ENCODE results near the gene ZNF653. TPM values are rescaled to one million over a fixed set of nuclear protein-coding genes. Genes with fewer than 3 reads are reported as not detected.
A peak's percentile ranks its signal among the peaks of the same experiment; 100 is the strongest.

ZNF653 gene
- polyA plus RNA-seq, 1 of the 3 experiments (the other 2 are of a cell fraction), result 14.7 TPM

DNA sequence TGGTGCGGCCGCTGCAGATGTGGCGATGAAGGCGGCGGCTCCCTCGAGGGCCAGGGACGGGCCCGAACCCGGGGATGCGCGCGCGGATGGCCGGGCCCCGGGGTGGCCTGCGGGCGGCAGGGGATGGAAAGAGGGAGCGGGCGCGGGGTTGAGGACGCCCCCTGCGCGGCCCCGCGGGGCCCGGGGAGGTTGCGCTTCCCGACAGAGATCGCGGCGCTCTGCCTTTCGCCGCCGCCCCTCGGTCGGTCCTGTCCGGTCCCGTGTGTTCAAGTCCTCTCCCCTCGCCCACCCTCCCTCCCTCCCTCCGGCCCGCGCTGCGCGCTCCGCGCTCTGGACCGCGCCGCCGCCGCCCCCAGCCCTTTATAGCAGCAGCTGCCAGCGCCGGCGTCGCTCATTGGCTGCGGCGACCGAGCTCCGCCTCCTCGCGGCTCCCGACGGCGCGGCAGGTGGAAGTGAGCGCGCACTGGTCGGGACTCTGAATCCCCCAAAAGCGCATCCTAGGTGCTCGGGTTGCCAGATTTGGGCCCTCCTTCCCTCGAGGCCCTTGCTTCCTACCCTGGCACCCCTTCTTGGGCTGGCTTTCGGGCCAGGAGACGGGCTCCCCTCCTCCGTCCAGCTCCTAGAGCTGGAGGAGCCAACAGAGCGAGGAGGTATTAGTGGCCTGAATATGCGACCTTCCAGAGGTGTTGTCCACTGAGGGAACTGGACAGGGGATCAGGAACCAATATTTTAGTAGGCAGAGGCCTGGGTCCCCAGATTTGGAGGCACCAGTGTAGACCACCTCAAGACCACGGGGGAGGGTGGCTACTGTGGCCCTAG, 24.7 kb downstream of the ZNF653 start, which contains the start of gene ELAVL3:
Gene ELAVL3 (minus strand): TSS at position 332 of the 819 bp plus-strand sequence. CDS start 438 bp downstream, outside the sequence.
- H3K9me3 ChIP-seq, result no peaks in the 10 kb centered on the region
- no peak within 1 kb of the TSS for H2AFZ ChIP-seq (ENCODE audit: low read depth)
- ChIA-PET POLR2A (interaction anchor here (0.6 to 2.2 kb wide), 10 partner anchors 25 to 187 kb away, joined by 3 to 15 read pairs (median 7); partner anchors contain the start of genes ECSIT, EPOR, RGL3 and SWSAP1), CTCF (interaction anchor here (1.1 to 3.7 kb wide), 6 partner anchors 15 to 186 kb away, joined by 4 to 57 read pairs (median 18); partner anchors contain the start of genes EPOR and ODAD3)
- H3K36me3 ChIP-seq (replicated peaks in 1 of 2; ENCODE audit: control insufficient read depth in 1 of 2, insufficient read depth in 2 of 2, low read length in 1 of 2), result no peaks in the 10 kb centered on the region
- H3K27ac ChIP-seq (ENCODE audit: low read depth in 2 of 2, low read length in 1 of 2), result peak within 1 kb of the TSS in 1 of 2 experiments; percentile 75; a peak in 2 of 4 replicates
- no peaks in the 10 kb centered on the region for H4K20me1 ChIP-seq (ENCODE audit: insufficient read depth)
- peak within 1 kb of the TSS; percentile 88 for H3K4me2 ChIP-seq
- peak; percentile 91 for DNase-seq
- H3K9ac ChIP-seq, result no peak within 1 kb of the TSS
- H3K79me2 ChIP-seq (ENCODE audit: insufficient read depth), result no peaks in the 10 kb centered on the region
- no peaks in the 10 kb centered on the region for H3K9me2 ChIP-seq
- peaks cover 0 to 19% of the 10 kb centered on the region in 2 experiments; a peak in 1 of 4 replicates for H3K4me1 ChIP-seq (ENCODE audit: control insufficient read depth in 1 of 2, insufficient read depth in 2 of 2, low read depth in 1 of 2, low read length in 1 of 2)
- TF ChIP-seq EP300 (IDR thresholded peaks at IDR 0.05; ENCODE audit: borderline replicate concordance in 1 of 2, low read depth in 1 of 2, low read length in 1 of 2) (no peak), RAD21 (IDR thresholded peaks at IDR 0.05; ENCODE audit: low read length) (no peak), RCOR1 (IDR thresholded peaks at IDR 0.05; ENCODE audit: low read length) (no peak), EZH2phosphoT487 (IDR thresholded peaks at IDR 0.05; ENCODE audit: borderline replicate concordance, low read depth) (no peak), POLR2AphosphoS5 (IDR thresholded peaks at IDR 0.05; ENCODE audit: low read depth, low read length) (0 out of 2 replicates have a peak, but pooled peaks have one; percentile 22)
- TF ChIP-seq, protein P1, sequence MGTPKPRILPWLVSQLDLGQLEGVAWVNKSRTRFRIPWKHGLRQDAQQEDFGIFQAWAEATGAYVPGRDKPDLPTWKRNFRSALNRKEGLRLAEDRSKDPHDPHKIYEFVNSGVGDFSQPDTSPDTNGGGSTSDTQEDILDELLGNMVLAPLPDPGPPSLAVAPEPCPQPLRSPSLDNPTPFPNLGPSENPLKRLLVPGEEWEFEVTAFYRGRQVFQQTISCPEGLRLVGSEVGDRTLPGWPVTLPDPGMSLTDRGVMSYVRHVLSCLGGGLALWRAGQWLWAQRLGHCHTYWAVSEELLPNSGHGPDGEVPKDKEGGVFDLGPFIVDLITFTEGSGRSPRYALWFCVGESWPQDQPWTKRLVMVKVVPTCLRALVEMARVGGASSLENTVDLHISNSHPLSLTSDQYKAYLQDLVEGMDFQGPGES (IDR thresholded peaks at IDR 0.05; ENCODE audit: low read depth, low read length), result no peak
- peaks cover 25% of the 10 kb centered on the region; the same call in 1 of the 2 replicates for H3K27me3 ChIP-seq (ENCODE audit: insufficient read depth)
- WGBS (ENCODE audit: low lambda C conversion rate), result 19% methylated on average over 10 of the region's 77 CpGs
- H3F3A ChIP-seq (replicated peaks; ENCODE audit: insufficient read depth), result no peaks in the 10 kb centered on the region
- peak within 1 kb of the TSS; percentile 54 to 66; a peak in 3 of 4 replicates for H3K4me3 ChIP-seq (ENCODE audit: low read depth in 2 of 2, low read length in 1 of 2)

DNA sequence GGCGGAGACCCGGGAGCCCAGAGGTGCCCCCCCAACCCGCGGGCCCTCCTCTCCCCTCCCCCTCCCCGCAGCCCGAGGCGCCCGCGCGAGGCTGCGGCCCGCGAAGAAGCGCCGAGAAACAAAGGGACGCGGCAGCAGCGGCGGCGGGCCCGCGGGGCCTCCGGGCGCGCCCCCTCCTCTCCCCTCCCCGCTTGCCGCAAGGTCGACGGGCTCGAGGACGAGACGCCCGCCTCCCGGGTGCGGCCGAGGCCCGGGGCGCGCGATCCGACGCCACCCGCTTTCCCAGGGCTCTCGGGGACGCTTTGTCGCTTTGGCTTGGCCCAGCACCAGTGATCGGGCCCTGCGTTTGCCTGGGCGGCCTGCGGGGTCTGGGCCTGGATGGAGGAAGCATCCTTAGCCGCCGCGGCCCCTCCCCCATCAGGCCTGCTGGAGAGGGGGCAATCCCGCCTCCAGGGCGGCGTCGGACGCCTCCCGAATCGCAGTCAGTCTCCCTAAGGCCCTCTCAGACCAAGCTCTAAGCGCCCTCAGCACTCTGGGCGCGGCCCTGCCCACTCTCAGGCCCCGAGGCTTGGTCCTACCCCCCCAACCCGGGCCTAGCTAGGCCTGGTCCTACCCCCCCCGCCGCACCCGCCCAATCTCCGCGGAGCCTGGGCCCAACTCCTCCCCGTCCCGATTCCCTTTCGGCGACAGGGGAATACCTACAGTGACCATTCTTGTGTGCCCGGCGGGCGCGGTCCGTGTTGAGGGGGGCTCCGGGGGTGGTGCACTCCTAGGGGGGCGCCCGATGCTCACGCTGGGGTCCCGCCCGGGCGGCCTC, 25.5 kb downstream of the ZNF653 start:
- POLR2A ChIA-PET, result interaction anchor here (0.6 to 2.1 kb wide), 8 partner anchors 25 to 185 kb away, joined by 3 to 15 read pairs (median 3); partner anchors contain the start of genes RGL3, SWSAP1 and ZNF653
- CTCF ChIA-PET, result interaction anchor here (1.1 to 3.7 kb wide), 4 partner anchors 16 to 186 kb away, joined by 4 to 57 read pairs (median 18); partner anchors contain the start of gene ODAD3
- Histone ChIP-seq H3K27me3 (ENCODE audit: insufficient read depth) (peaks cover 25% of the 10 kb centered on the region; the same call in 1 of the 2 replicates), H3K4me2 (peak overlapping the region; percentile 47), H3F3A (replicated peaks; ENCODE audit: insufficient read depth) (no peaks in the 10 kb centered on the region), H3K9me3 (no peaks in the 10 kb centered on the region), H3K9ac (no peak overlapping the region), H3K36me3 (replicated peaks in 1 of 2; ENCODE audit: control insufficient read depth in 1 of 2, insufficient read depth in 2 of 2, low read length in 1 of 2) (no peaks in the 10 kb centered on the region), H3K27ac (ENCODE audit: low read depth in 2 of 2, low read length in 1 of 2) (peak overlapping the region in 1 of 2 experiments; percentile 75; a peak in 2 of 4 replicates), H3K9me2 (no peaks in the 10 kb centered on the region), H3K4me1 (ENCODE audit: control insufficient read depth in 1 of 2, insufficient read depth in 2 of 2, low read depth in 1 of 2, low read length in 1 of 2) (peaks cover 0 to 19% of the 10 kb centered on the region in 2 experiments; a peak in 1 of 4 replicates), H3K4me3 (ENCODE audit: low read depth in 2 of 2, low read length in 1 of 2) (peak overlapping the region in 1 of 2 experiments; percentile 54; a peak in 2 of 4 replicates), H3K79me2 (ENCODE audit: insufficient read depth) (no peaks in the 10 kb centered on the region), H4K20me1 (ENCODE audit: insufficient read depth) (no peaks in the 10 kb centered on the region), H2AFZ (ENCODE audit: low read depth) (no peak overlapping the region)
- WGBS (ENCODE audit: low lambda C conversion rate), result 7% methylated on average over 9 of the region's 86 CpGs
- 0 out of 2 replicates have a peak, but pooled peaks have one; percentile 53 for TF ChIP-seq EZH2phosphoT487 (IDR thresholded peaks at IDR 0.05; ENCODE audit: borderline replicate concordance, low read depth)
- TF ChIP-seq FOXM1 (IDR thresholded peaks at IDR 0.05; ENCODE audit: low read depth), result no peak
- DNase-seq, result peak; percentile 70
